MM.1S (cell line): ENCODE data around the gene NSUN5.
"Not testable (repeated sequence)": the region's sequence is repeated elsewhere in the genome, so short reads cannot be mapped to it uniquely, and the experiment has no call there.

Source experiments
- DNase-seq: peaks from one replicate; pipeline ENCODE4 v3.0.0-alpha.2; 2015
- H2AFZ ChIP-seq: fragments of 300-600 bp; sonication (generic); 2 replicates; pipeline ENCODE4 v1.6.0; 2016; ENCODE audit warnings: antibody characterized with exemption, low read length
- H3F3A ChIP-seq: fragments of 300-600 bp; sonication (generic); 2 replicates; pipeline ENCODE4 v1.6.1; 2016; ENCODE audit warnings: mild to moderate bottlenecking, antibody characterized with exemption, low read length, moderate library complexity, mixed read lengths; ENCODE audit not compliant: insufficient read depth
- H3K27ac ChIP-seq: fragments of 300-600 bp; sonication (generic); 2 replicates; pipeline ENCODE4 v1.5.1; 2016; ENCODE audit warnings: mild to moderate bottlenecking, low read length
- H3K27me3 ChIP-seq: fragments of 300-600 bp; sonication (generic); replicated peaks from 2 replicates; pipeline ENCODE4 v1.6.0; 2016; ENCODE audit warnings: low read length; ENCODE audit not compliant: insufficient read depth
- H3K36me3 ChIP-seq: fragments of 300-600 bp; sonication (generic); replicated peaks from 2 replicates; pipeline ENCODE4 v1.6.1; 2016; ENCODE audit warnings: mild to moderate bottlenecking, low read length, mixed read lengths; ENCODE audit not compliant: insufficient read depth
- H3K4me1 ChIP-seq: fragments of 300-600 bp; sonication (generic); 2 replicates; pipeline ENCODE4 v1.6.1; 2016; ENCODE audit warnings: low read length, mixed read lengths
- H3K4me2 ChIP-seq: fragments of 300-600 bp; sonication (generic); 2 replicates; pipeline ENCODE4 v1.6.0; 2016; ENCODE audit warnings: low read depth, low read length
- H3K4me3 ChIP-seq: fragments of 300-600 bp; sonication (generic); 2 replicates; pipeline ENCODE4 v1.5.1; 2016; ENCODE audit warnings: low read length, mixed read lengths
- H3K79me2 ChIP-seq: fragments of 300-600 bp; sonication (generic); 2 replicates; pipeline ENCODE4 v1.6.1; 2016; ENCODE audit warnings: mixed run types, low read length, mixed read lengths
- H3K9ac ChIP-seq: fragments of 300-600 bp; sonication (generic); 2 replicates; pipeline ENCODE4 v1.6.1; 2016; ENCODE audit warnings: low read length, mixed read lengths
- H3K9me2 ChIP-seq: fragments of 300-600 bp; sonication (generic); replicated peaks from 2 replicates; pipeline ENCODE4 v1.6.1; 2016; ENCODE audit warnings: mild to moderate bottlenecking, low read length, mixed read lengths; ENCODE audit not compliant: insufficient read depth
- H3K9me3 ChIP-seq: fragments of 300-600 bp; sonication (generic); replicated peaks from 2 replicates; pipeline ENCODE4 v1.6.1; 2016; ENCODE audit warnings: mild to moderate bottlenecking, low read length, mixed read lengths; ENCODE audit not compliant: insufficient read depth
- H4K20me1 ChIP-seq: fragments of 300-600 bp; sonication (generic); 2 replicates; pipeline ENCODE4 v1.6.1; 2016; ENCODE audit warnings: mild to moderate bottlenecking, low read length, moderate library complexity, mixed read lengths; ENCODE audit not compliant: insufficient read depth
- CTCF ChIP-seq: fragments of 300-600 bp; sonication (generic); IDR thresholded peaks from 2 replicates; pipeline ENCODE4 v1.5.1; 2016; ENCODE audit warnings: antibody characterized with exemption, low read length, mixed read lengths

Gene NSUN5

GRCh38 chr7:73324081-73324845, 15.6 kb upstream of the NSUN5 start:
- not testable (repeated sequence) for H3K9me3 ChIP-seq, H3F3A ChIP-seq, H3K27ac ChIP-seq, H4K20me1 ChIP-seq, H3K4me1 ChIP-seq, H3K9me2 ChIP-seq, H3K36me3 ChIP-seq, H3K79me2 ChIP-seq, H3K27me3 ChIP-seq, H3K9ac ChIP-seq
- DNase-seq, result peak; percentile 51
- H3K4me2 ChIP-seq, result peak overlapping the region; percentile 69
- peak; percentile 56 for TF ChIP-seq CTCF
- peak overlapping the region; percentile 78 for H2AFZ ChIP-seq
- H3K4me3 ChIP-seq, result peak overlapping the region; percentile 36; the same call in 1 of the 2 replicates

GRCh38 chr7:73323434-73324080, 14.9 kb upstream of the NSUN5 start:
- not testable (repeated sequence) for H3K9ac ChIP-seq, DNase-seq, H3K27ac ChIP-seq, H3F3A ChIP-seq, H3K27me3 ChIP-seq, H3K4me1 ChIP-seq, H3K9me3 ChIP-seq, H3K9me2 ChIP-seq, H3K36me3 ChIP-seq, H4K20me1 ChIP-seq, H3K79me2 ChIP-seq
- Histone ChIP-seq H3K4me3 (peak overlapping the region; percentile 36; the same call in 1 of the 2 replicates), H3K4me2 (peak overlapping the region; percentile 69), H2AFZ (peak overlapping the region; percentile 78)

- not testable (repeated sequence) for DNase-seq, H2AFZ ChIP-seq, H3K4me1 ChIP-seq, H3K27me3 ChIP-seq, H3K4me3 ChIP-seq, H3F3A ChIP-seq, H4K20me1 ChIP-seq, H3K79me2 ChIP-seq, H3K9me2 ChIP-seq, H3K9me3 ChIP-seq, H3K36me3 ChIP-seq, H3K27ac ChIP-seq, H3K9ac ChIP-seq, H3K4me2 ChIP-seq
Observed at GRCh38 chr7:73320009-73320408, 11.4 kb upstream of the NSUN5 start.

- H3K9ac ChIP-seq, H3K36me3 ChIP-seq: not testable (repeated sequence)
Observed at GRCh38 chr7:73319541-73319940, 10.9 kb upstream of the NSUN5 start.

GRCh38 chr7:73318656-73319204, 10.1 kb upstream of the NSUN5 start:
- DNase-seq, H3K4me3 ChIP-seq, H2AFZ ChIP-seq, H3K4me1 ChIP-seq, H3F3A ChIP-seq, H3K9me3 ChIP-seq, H3K4me2 ChIP-seq, H3K9ac ChIP-seq, H3K27me3 ChIP-seq, H3K36me3 ChIP-seq, H3K79me2 ChIP-seq, H3K27ac ChIP-seq, H4K20me1 ChIP-seq, H3K9me2 ChIP-seq: not testable (repeated sequence)

More at GRCh38 chr7:73319541-73319940, 10.9 kb upstream of the NSUN5 start:
- not testable (repeated sequence) for H3K4me2 ChIP-seq, H3K9me2 ChIP-seq, H3K79me2 ChIP-seq, H3F3A ChIP-seq, H3K4me3 ChIP-seq, DNase-seq, H3K9me3 ChIP-seq, H3K27me3 ChIP-seq, H3K27ac ChIP-seq, H3K4me1 ChIP-seq, H2AFZ ChIP-seq, H4K20me1 ChIP-seq
